Activated CD4-positive, alpha-beta T cell treated with anti-CD3 and anti-CD28 coated beads, Interleukin-2, amount 10 ng/mL, durations not matched to agents 24 days and 14 days (primary cell): ENCODE results near the gene SLC17A2. TPM values are rescaled to one million over a fixed set of nuclear protein-coding genes. Genes with fewer than 3 reads are reported as not detected.
A peak's percentile ranks its signal among the peaks of the same experiment; 100 is the strongest.

Experiments used
- DNase-seq: peaks from one replicate; pipeline ENCODE4 v3.0.0; 2022
- H3K27ac Mint-ChIP-seq: one replicate; pipeline ENCODE4 v1.8.0; 2022; ENCODE audit warnings: mild to moderate bottlenecking, mixed read lengths
- H3K27me3 Mint-ChIP-seq: one replicate; pipeline ENCODE4 v1.8.0; 2022; ENCODE audit warnings: mixed read lengths
- H3K36me3 Mint-ChIP-seq: one replicate; pipeline ENCODE4 v1.8.0; 2022; ENCODE audit warnings: low read depth, mild to moderate bottlenecking, mixed read lengths
- H3K4me1 Mint-ChIP-seq: one replicate; pipeline ENCODE4 v1.8.0; 2021; ENCODE audit warnings: mixed read lengths
- H3K4me3 Mint-ChIP-seq: one replicate; pipeline ENCODE4 v1.8.0; 2022; ENCODE audit warnings: mild to moderate bottlenecking, moderate library complexity, mixed read lengths
- H3K9me3 Mint-ChIP-seq: one replicate; pipeline ENCODE4 v1.8.0; 2021; ENCODE audit warnings: mixed read lengths
- intact Hi-C: fragments of 100-400 bp; cut with micrococcal nuclease; formaldehyde crosslinking; loops from one replicate; pipeline ENCODE4 v1.15.1; 2023
- total RNA-seq: library from RNA; stranded (reverse); gene quantifications from 2 replicates; pipeline ENCODE4 v1.2.3, GENCODE V29; 2022

Gene SLC17A2
- total RNA-seq, 1 donor from 2014 or later: not detected

DNA sequence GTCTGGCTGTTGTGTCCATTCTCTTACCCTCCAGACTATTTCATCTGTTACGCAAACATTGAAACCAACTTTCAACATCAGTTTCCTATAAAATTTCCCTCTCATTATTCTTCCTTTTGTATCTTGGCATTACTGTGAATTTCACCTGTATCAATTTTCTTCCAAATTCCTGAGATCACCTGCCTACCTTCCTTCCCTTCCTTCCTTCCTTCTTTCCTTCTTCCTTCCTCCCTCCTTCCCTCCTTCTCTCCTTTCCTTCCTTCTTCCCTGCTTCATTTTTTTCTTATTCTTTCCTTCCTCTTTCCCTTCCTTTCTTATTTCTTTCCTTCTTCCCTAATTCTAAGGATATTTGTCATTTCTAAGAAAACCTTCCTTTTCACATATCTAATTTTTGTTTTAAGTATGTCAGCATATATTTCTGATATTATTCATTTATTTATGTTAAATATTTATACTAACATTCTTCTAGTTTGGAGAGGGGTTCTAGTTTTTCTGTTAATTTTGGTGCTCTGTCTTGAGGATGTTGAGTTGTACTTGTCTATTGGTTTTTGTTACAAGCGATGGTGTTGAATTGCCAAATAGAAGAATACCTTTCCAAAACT lies 51.7 kb downstream of the SLC17A2 start:
- intact Hi-C loops: no loop called here
- Mint-ChIP-seq H3K27me3 (peaks cover 9% of the 10 kb centered on the region), H3K36me3 (peaks cover 1% of the 10 kb centered on the region), H3K9me3 (no peaks in the 10 kb centered on the region), H3K4me1 (peaks cover 22% of the 10 kb centered on the region), H3K27ac (no peak overlapping the region), H3K4me3 (no peak overlapping the region)
- DNase-seq: no peak

DNA sequence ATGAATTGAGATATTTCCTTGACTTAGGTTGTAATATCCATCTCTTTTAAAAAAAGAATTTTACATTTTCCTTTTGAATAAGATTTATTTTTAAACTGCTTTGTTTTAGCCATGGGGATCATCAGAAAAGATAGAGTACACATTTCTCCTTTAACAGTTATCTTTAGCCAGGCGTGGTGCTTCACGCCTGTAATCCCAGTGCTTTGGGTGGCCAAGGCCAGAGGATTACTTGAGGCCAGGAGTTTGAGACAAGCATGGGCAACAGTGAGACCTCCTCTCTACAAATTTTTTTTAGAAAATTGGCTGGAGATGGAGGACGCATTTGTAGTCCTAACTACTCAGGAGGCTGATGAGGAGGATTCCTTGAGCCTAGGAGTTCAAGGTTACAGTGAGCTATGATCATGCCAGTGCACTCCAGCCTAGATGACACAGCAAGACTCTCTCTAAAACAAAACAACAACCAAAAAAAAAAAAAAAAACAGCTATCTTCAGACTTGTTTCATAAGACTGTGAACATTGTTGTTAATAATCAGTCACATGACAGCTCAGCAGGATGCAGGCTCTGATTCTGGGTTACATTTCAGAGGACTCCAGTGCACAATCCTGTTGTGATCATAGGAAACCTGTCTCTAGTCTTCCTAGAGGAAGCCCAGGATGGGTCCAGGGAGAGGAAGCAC lies 54.4 kb downstream of the SLC17A2 start:
- peak; percentile 48 for DNase-seq
- Mint-ChIP-seq H3K27me3 (peaks cover 9% of the 10 kb centered on the region), H3K36me3 (no peaks in the 10 kb centered on the region), H3K4me1 (peaks cover 27% of the 10 kb centered on the region), H3K9me3 (peaks cover 3% of the 10 kb centered on the region), H3K4me3 (no peak overlapping the region), H3K27ac (no peak overlapping the region)
- intact Hi-C loops: no loop called here

DNA sequence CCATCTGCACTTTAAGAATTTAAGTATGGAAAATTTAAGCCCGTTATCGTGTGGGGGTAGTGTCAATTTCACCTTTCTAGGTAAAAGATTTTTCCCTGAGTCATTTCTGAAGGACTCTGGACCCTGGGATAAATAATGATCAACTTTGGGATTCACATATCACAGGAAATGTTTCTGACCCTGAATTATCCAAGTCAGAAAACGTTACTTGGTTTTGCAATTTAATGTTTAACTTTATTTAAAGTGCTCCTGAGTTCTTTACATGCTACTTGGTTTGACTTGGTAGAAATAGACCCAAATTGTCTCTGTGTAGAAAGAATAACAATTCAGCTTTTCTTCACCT lies 55.0 kb downstream of the SLC17A2 start:
- Mint-ChIP-seq H3K27ac (no peak overlapping the region), H3K27me3 (peaks cover 9% of the 10 kb centered on the region)
- intact Hi-C loops: no loop called here

DNA sequence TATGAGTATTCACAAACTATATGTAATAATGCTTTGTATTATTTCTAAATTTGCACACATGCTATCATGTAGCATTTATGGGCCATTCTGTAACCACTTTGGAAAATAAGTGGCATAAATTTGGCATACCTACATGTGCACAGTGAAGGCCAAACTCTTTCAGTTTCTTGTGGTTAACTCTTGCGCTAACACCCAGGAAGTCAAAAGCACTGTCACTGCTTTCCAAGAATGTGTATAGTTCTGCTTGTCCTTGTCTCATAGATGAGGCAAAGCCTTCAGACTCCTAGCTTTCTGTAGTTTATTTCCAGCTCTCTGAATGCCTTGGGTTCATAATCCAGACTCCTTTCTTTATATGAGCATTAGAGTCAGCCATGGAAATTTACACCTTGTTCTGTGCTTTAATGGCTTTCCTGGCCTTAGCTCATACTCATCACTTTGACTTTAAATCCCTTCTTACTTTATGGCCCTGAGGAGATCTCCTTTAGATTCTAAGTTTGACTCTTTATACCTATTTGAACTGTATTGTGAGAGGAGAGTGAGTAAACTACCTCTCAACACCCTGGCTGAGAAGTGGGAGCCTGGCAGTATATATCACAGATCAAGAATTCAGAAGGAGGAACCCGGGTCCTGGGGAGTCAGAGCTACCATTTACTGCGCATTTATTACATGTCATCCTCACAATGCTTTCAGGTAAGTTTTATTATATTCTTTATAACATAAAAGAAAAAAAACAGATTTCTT lies 55.5 kb downstream of the SLC17A2 start:
- Mint-ChIP-seq H3K36me3 (no peaks in the 10 kb centered on the region), H3K4me1 (peaks cover 27% of the 10 kb centered on the region), H3K27me3 (peaks cover 9% of the 10 kb centered on the region), H3K9me3 (peaks cover 3% of the 10 kb centered on the region), H3K4me3 (peak overlapping the region; percentile 17), H3K27ac (no peak overlapping the region)
- intact Hi-C loops: no loop called here
- peak; percentile 74 for DNase-seq

More for the DNA sequence above, 55.0 kb downstream of the SLC17A2 start:
- Mint-ChIP-seq H3K4me3 (no peak overlapping the region), H3K36me3 (no peaks in the 10 kb centered on the region), H3K9me3 (peaks cover 3% of the 10 kb centered on the region), H3K4me1 (peaks cover 27% of the 10 kb centered on the region)
- no peak for DNase-seq

DNA sequence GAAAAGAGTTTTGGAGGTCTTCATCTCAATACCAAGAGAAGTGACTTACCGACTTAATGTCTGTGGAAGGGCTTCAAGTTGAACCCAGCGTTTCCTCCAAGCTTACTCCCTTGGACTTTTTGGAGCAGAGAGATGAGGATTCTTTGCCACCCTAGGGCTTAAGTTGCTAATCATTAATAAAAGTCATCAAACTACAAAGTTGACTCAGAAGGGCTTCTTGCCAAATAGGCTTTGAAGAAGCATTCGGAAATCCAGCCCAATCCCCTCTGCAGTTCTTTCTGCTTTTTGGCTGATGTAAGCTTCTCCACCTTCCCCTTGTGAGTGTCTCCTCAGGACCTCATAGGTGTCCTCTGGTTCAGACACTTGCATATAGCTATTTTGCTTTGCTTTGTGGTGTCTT lies 56.4 kb downstream of the SLC17A2 start, which contains the start of gene SLC17A3:
SLC17A3 (minus strand) TSS at position 126 of the 400 bp plus-strand sequence. CDS start 5,856 bp downstream, outside the sequence.
- Mint-ChIP-seq H3K27ac (no peak within 1 kb of the TSS), H3K36me3 (no peaks in the 10 kb centered on the region), H3K27me3 (peaks cover 6% of the 10 kb centered on the region), H3K4me1 (peaks cover 27% of the 10 kb centered on the region), H3K9me3 (peaks cover 3% of the 10 kb centered on the region), H3K4me3 (peak within 1 kb of the TSS; percentile 17)
- intact Hi-C loops: no loop called here
- peak; percentile 50 for DNase-seq

DNA sequence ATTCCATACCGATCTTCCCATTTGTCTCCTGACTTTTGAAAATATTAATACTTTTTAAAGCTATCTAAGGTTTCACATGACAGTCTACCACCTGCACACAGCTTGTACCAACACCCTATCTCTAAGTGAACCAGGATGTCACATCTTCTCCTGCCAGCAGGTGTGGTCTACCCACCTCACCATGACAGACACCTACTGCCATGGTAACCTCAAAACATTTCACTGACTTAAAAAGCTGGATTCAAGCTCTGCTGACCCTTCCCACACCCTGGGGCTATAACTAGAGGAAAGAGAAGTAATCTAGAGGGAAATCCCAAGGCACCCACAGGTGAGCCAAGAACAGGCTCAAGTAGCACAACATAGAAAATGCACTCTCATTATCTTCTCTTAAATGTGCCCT lies 57.7 kb downstream of the SLC17A2 start:
- Mint-ChIP-seq H3K4me1 (peaks cover 27% of the 10 kb centered on the region), H3K36me3 (no peaks in the 10 kb centered on the region), H3K27me3 (no peaks in the 10 kb centered on the region), H3K4me3 (no peak overlapping the region), H3K9me3 (peaks cover 3% of the 10 kb centered on the region), H3K27ac (no peak overlapping the region)
- no peak for DNase-seq
- intact Hi-C loops: no loop called here

DNA sequence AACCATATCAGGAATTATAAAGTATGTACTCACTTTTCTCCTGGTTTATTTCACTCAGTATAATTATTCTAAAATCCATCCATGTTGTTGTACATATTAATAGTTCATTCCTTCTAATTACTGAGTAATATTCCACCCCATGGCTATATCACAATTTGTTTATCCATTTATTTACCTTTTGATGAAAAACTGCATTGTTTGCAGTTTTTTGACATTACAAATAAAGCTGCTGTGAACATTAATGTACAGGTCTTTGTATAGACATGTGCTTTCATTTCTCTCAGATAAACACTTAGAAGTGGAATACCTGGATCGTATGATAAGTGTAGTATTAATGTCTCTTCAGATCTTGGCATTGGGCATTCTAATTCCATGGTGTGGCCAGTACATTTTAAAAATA lies 60.7 kb downstream of the SLC17A2 start:
- intact Hi-C loops: loop anchor here (5.0 kb wide), 1 partner anchor 72 kb away; no protein-coding TSS in a partner anchor
- H3K4me1 Mint-ChIP-seq: peaks cover 41% of the 10 kb centered on the region
- DNase-seq: no peak

DNA sequence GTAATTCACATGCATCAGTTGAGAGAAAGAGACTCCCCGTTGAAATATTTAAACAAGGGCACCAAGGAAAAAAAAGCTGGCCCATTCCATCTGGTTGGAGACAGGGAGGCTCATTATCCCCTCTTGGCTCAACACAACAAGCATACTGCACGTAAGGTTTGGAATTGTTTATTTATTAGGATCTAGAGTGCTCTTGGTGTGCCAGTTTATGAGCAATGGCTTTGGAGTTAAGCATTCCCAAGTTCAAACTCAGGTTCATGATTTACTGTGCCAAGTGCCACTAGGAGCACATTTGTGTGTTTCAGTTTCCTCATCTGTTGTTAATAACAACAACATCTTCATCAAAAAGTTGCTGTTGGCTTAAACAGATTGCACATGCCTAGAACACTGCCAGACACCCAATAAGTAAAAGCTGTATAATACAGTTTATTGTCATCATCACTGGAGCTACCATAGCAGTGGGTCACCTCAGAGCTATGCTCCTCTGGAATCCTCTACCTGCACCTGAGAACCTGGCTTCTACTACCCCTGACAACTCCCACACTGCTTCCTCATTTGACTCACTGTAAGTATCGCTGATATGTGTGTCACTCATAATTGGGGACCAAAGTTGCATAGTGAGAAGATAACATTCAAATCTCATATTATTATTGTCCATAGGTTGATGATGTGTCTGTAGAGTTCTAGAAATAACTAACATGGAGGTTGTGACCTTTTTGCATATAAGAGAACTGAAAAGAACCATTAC lies 61.9 kb downstream of the SLC17A2 start:
- Mint-ChIP-seq H3K36me3 (no peaks in the 10 kb centered on the region), H3K4me1 (peaks cover 38% of the 10 kb centered on the region), H3K27me3 (no peaks in the 10 kb centered on the region), H3K4me3 (no peak overlapping the region), H3K9me3 (peaks cover 16% of the 10 kb centered on the region), H3K27ac (no peak overlapping the region)
- intact Hi-C loops: loop anchor here (5.0 kb wide), 1 partner anchor 74 kb away; no protein-coding TSS in a partner anchor
- DNase-seq: no peak

More for the DNA sequence above, 60.7 kb downstream of the SLC17A2 start:
- H3K36me3 Mint-ChIP-seq: no peaks in the 10 kb centered on the region
- H3K27me3 Mint-ChIP-seq: no peaks in the 10 kb centered on the region
- no peak overlapping the region for H3K4me3 Mint-ChIP-seq
- H3K9me3 Mint-ChIP-seq: peaks cover 4% of the 10 kb centered on the region
- H3K27ac Mint-ChIP-seq: no peak overlapping the region

DNA sequence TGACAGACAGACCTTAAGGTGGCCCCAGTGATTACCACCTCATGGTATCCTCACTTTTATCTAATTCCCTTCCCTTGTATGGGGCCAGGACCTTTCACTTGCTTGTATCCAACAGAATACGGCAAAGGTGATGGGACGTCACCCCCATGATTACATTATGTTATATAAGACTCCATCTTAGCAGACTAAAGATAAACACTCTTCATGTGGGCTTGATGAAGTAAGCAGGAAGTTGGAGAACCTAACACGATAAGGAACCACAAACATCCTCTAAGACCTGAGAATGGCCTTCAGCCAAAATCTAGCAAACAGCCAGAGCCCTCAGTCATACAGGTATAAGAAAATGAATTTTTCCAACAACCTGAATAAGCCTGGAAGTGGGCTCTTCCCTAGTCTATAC lies 64.5 kb downstream of the SLC17A2 start:
- H3K36me3 Mint-ChIP-seq: no peaks in the 10 kb centered on the region
- H3K27ac Mint-ChIP-seq: no peak overlapping the region
- peaks cover 15% of the 10 kb centered on the region for H3K9me3 Mint-ChIP-seq
- H3K27me3 Mint-ChIP-seq: peaks cover under 1% of the 10 kb centered on the region
- intact Hi-C loops: loop anchor here (5.0 kb wide), 1 partner anchor 76 kb away; no protein-coding TSS in a partner anchor
- peak; percentile 79 for DNase-seq
- peak overlapping the region; percentile 16 for H3K4me3 Mint-ChIP-seq
- peaks cover 28% of the 10 kb centered on the region for H3K4me1 Mint-ChIP-seq

DNA sequence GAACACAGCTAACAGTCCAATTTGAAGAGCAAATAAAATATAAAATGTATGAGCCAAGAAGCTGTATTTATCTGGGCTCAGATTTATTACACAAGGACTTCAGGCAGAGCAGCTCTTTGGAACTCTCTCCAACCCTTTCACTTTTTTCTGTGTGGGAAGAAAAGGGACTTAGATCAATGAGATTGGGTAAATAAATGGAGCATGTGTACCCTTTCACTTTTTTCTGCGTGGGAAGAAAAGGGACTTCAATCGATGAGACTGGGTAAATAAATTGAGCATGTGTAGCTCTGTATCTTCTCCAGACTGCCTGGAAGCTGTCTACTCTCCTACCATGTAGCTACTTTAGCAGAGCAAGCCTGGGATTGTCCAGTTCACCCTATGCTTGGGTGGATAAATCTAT lies 67.1 kb downstream of the SLC17A2 start:
- no peak for DNase-seq
- Mint-ChIP-seq H3K27ac (no peak overlapping the region), H3K4me3 (no peak overlapping the region), H3K4me1 (peaks cover 30% of the 10 kb centered on the region), H3K27me3 (peaks cover 5% of the 10 kb centered on the region), H3K36me3 (no peaks in the 10 kb centered on the region), H3K9me3 (peaks cover 15% of the 10 kb centered on the region)
- intact Hi-C loops: no loop called here

Other genes starting within 250 kb of the SLC17A2 start
- gene SLC17A4, start 175.9 kb downstream of the SLC17A2 start, total RNA-seq: not detected in 2 replicates
- 0.28 TPM in 1 of 2 replicates, not detected in the other for gene SLC17A1, start 98.6 kb downstream of the SLC17A2 start, total RNA-seq
- gene SLC17A3, start 56.4 kb downstream of the SLC17A2 start, total RNA-seq: 0.58 and 0.99 TPM in 2 replicates
- gene TRIM38, start 32.1 kb upstream of the SLC17A2 start, total RNA-seq: 23.0 and 24.5 TPM in 2 replicates
- gene HFE, start 156.7 kb upstream of the SLC17A2 start, total RNA-seq: 0.12 and 0.50 TPM in 2 replicates